ENCODE data around the gene GALNT9.
"Not testable (repeated sequence)": the region's sequence is repeated elsewhere in the genome, so short reads cannot be mapped to it uniquely, and the experiment has no call there.

Gene GALNT9

DNA sequence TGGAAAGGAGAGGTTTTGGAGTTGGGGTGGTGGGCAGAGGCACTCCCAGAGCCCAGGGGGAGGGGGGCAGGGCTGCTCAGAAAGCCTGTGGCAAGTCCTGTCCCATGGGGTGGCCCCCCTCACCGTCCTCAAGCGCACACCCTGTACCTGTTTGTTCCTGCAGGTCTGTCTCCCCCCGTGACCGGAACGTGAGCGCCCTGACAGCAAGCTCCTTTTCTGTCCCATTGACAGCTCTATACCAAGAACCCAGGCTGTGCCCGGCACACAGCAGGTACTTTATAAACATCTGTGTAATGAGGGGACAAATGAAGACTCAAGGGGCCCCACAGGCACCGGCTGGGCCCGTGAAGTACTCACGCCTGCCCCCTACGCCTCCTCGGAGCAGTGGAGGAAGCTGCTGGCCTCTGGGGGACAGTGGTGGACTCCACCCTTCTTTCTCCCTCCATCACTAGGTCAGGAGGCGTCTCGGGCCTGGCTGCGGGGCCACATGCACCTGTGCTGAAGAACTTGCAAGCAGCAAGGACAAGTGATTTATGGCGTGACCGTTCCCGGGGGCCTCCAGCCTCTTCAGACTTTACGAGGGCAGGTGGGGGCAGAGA is 65.8 kb downstream of the GALNT9 start:
- no peak for DNase-seq

DNA sequence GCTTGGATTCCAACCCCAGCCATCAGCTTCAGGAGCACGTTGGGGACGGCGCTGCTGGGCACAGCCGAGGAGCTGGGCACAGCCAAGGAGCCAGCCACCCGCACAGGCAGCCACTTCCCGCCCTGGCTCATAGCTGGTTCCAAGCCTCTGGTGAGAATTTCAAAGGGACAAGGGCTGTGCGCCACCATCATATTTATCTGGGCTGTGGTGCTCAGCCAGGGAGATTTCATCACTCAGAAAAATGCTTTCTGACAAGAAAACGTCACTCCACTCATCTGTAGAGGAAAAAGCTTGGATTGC is 66.4 kb downstream of the GALNT9 start:
- DNase-seq = no peak

DNA sequence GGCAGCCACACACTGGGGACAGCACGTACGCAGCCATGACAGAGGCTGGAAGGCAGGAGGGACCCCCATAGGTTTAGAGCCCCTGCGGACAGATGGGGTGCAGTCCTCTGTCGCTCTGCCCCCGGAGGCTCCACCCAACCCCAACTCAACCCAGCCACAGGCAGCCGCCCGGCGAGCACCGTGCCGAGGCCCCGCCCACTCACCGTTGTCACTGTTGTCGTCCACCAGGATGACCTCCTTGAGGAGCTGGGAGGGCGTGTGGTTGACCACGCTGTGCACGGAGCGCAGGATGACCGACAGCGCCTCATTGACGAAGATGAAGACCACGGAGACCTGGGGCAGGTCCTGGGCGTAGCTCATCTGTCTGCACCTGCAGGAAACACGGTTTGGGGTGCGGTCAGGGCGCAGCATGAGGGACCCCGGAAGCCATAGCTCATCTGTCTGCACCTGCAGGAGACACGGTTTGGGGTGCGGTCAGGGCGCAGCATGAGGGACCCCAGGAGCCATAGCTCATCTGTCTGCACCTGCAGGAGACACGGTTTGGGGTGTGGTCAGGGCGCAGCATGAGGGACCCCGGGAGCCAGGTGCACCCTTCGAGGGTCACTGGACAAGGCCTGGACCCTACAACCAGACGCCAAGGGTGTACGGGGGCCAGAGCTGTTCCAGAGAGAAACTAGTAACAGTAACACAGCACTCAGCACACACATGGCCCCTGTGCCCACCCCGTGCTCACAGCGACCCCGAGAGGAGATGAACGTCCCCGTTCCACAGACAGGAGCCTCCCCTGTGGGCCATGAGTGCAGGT is 66.9 kb downstream of the GALNT9 start:
- DNase-seq = no peak

GRCh38 chr12:132261328-132262138 is 67.9 kb downstream of the GALNT9 start:
- DNase-seq = no peak

DNA sequence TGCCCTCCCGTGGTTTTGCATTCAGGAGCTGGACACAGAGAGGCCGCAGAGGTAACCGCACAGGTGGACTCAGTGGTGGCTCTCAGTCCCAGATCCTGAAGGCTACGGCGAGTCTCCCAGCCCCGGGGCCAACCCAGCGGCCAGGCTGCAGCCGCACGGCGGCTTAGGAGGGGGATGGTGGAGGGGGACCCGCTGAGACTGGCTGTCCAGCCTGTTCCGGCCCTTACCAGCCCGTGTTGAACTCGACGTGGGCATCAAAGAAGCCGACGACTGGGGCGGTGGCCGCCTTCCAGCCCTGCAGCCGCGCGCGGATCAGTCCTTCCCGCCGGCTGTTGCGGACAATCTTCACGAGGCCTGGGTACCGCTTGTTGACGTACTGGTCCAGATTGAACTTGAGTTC is 68.7 kb downstream of the GALNT9 start:
- DNase-seq = no peak

DNA sequence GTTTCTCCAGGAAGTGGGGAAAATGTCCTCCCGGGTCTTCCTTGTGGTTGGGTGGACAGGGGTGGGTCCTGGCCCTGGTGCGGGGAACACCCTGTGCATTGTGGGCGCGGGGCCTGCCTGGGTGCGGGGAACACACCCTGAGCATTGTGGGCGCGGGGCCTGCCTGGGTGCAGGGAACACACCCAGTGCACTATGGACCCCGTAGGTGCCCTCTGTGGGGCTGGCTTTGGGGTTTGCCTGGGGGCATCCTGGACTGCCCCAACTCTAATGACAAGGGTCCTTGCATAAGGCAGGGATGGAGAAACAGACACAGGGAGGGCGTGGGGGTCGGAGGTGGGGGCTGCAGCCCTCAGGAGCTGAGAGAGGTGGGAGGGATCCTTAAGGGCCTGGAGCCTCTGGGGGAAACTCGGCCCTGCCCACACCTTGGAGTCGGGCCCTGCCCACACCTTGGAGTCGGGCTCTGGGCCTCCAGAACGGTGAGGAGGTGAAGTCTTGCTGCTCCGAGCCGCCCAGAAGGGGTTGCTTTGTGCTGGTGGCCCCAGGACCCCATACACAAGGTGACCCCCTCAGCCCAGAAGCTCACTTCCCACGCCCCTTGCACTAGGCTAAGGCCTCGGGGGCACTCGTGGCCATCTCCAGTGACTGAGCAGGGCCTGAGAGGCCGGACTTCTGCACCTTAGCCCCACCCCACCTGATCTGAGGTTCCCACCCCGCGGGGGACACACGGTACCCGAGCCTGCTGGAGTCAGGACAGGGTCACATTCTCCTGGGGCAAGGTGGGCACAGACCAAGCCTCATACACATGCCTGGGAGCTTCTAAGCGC is 69.3 kb downstream of the GALNT9 start:
- DNase-seq = no peak

DNA sequence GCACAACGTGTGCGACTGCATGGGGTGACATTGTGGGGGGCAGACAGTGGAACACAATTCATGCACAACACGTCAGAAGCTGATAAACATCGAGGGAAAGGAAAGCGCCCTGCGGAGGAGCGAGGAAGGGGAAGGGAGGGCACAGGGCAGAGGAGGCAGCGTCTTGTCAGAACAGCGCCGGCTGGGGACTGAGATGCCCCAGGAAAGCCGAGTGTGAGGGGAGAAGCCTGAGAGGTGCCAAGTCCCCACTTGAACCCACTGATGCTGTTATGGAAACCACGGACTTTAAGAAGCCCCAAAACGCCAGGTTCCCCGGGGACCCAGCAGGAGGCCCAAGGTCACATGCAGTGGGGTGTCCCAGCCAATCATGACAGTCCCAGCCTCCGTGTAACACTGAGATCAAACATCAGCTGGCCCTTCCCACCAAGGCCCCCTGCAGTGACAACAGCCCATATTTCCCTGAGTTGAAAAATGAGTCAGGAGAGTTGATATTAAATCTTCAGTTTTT is 70.0 kb downstream of the GALNT9 start:
- no peak for DNase-seq

- DNase-seq = no peak
Measured at GRCh38 chr12:132258543-132258942, 70.8 kb downstream of the GALNT9 start.

DNA sequence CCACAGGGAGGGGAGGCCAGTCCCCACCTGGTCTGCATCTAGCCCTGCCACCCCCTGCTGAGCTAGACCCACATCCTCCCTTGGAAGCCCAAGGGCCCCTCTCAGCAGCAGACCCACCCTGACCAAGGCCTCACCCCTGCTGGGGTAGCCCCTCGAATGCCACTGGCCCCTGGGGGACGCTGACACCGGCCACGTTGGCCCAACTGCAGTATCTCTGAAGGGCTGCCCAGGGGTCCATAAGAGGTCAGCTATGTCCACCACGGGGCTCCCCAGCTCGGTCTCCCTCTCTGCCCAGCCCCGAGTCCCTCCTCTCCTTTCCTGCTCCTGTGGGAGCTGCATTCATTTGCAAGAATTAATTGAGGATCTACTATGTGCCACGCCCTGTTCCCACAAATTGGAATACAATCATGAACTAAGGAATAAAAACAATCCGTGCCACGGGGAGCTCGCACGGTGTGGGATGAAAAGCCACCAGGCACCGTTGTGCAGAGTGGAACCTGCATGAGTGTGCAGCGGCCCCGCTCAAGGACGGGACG is 71.4 kb downstream of the GALNT9 start:
- no peak for DNase-seq

- DNase-seq = no peak
Measured at GRCh38 chr12:132257206-132257954, 72.0 kb downstream of the GALNT9 start.

- no peak for DNase-seq
Measured at GRCh38 chr12:132256646-132257045, 72.7 kb downstream of the GALNT9 start.

- DNase-seq = no peak
Measured at GRCh38 chr12:132255642-132256041, 73.7 kb downstream of the GALNT9 start.

DNA sequence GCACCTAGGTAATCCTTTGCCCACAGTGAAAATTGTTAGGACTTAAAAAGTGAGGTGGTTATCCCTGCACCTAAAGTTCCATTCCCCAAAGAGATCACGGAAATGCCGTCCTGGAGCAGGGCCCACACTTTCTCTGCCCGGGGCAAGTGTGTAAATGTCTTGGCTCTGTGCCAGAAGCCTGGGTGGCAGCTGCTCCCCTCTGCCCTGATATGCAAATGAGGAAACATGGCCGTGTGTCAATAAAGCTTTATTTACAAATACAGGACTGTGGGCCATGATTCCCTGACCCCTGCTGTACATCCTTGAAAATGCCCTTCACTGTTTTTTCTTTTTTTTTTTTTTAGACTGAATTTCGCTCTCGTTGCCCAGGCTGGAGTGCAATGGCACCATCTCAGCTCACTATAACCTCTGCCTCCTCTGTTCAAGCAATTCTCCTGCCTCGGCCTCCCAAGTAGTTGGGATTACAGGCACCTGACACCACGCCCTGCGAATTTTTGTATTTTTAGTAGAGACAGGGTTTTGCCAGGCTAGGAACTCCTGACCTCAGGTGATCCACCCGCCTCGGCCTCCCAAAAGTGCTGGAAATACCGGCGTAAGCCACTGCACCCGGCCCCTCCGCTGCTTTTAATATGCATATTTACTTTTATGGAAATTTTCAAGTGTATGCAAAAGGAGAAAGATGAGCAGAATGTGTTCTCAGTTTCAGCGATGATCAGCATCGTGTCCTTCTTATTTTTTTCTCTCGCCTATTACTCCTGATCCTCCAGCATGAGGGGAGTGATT is 75.5 kb downstream of the GALNT9 start:
- no peak for DNase-seq

DNA sequence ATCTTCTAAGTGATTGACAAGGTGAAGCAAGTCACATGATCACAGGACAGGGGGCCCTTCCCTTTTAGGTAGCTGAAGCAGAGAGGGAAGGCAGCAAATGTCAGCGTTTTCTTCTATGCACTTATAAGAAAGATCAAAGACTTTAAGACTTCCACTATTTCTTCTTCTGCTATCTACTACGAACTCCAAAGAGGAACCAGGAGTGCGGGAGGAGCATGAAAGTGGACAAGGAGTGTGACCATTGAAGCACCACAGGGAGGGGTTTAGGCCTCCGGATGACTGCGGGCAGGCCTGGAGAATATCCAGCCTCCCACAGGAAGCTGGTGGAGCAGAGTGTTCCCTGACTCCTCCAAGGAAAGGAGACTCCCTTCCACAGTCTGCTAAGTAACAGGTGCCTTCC is 76.4 kb downstream of the GALNT9 start:
- not testable (repeated sequence) for DNase-seq

DNA sequence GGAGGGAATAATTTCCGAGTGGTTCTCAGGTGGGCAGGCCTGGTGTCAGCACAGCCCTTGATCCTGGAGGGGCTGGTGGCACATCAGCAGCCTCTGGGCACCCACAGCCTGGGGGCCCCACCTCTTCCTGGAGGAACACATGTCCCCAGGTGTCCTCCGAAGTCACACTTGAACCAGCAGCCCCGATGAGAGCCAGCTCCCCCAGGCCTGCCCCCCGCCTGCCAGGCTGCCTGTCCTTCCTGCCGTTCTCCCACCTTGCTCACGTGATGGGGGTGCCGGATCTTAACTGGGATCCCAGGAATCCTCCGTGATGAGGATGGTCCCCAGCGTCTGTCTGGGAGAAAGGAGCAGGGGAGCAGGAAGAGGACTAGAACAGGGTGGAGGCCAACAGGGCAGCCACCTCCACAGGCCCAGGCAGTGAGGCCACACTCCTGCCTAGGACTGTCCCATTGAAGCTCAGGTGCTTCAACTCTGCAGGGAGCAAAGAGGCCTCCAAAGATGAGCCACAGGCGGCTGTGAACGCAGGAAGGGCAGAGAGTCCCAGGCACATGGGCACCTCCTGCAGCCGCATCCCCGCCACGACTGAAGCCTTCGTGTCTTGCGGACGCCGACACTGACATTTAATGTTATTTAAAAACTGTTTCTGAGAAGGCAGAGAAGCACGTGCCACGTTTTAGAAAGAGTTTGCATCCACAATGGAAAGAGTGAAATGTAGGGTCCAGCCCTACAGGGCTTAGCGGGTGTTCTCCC is 77.5 kb downstream of the GALNT9 start:
- no peak for DNase-seq

DNA sequence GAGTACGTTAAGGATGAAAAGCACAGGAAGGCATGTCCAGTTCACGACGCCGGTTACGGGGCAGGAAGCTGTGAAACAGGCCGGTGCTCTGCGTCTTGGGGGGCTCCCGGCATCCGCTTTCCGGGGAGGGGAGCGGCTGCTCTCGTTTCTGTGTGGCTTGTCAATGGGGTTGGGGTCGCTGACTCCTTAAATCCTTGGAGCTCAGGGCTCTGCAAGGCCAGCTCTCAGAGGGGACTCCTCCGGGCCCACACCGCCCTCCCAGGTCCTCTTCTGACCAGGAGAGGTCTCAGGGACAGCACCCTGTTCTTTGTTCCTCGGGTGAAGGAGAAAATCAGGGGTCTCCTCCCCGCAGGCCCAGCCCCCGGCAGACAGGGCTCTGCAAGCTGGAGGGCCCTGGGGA is 78.1 kb downstream of the GALNT9 start:
- no peak for DNase-seq

- no peak for DNase-seq
Measured at GRCh38 chr12:132250707-132251106, 78.7 kb downstream of the GALNT9 start.

DNA sequence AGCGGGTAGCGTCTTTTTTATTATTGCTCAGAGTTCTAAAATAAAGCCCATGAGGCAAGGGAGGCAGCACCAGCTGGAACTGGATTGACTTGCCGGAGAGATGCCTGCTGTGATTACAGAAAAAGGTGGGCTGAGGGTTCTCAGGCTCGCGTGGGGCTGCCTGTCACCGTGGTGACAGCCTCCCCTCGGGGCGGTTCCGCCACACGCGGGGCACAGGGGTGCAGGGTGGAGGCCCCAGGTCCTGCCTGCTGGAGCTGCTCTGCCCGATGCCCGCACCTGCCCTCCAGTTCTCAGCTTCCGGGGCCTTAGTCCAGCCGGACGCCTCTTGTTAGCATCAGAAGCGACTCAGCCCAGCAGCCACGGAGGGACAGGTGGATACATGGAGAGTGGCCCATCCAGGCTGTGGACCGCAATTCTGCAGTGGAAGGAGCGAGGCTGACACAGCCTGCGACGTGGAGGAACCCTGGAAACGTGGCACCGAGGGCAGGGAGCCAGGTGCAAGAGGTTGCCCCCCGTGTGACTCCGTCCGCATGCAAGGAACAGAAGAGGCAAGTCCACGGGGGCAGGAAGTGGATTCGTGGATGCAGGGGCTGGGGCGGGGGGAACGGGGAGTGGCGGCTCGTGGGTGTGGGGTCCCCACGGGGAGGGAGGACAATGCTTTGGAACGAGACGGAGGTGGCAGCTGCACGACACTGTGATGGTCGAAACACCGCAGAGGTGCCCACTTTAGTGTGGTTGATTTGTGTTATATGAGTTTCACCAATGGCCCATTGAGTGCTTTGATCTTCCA is 79.5 kb downstream of the GALNT9 start:
- no peak for DNase-seq

DNA sequence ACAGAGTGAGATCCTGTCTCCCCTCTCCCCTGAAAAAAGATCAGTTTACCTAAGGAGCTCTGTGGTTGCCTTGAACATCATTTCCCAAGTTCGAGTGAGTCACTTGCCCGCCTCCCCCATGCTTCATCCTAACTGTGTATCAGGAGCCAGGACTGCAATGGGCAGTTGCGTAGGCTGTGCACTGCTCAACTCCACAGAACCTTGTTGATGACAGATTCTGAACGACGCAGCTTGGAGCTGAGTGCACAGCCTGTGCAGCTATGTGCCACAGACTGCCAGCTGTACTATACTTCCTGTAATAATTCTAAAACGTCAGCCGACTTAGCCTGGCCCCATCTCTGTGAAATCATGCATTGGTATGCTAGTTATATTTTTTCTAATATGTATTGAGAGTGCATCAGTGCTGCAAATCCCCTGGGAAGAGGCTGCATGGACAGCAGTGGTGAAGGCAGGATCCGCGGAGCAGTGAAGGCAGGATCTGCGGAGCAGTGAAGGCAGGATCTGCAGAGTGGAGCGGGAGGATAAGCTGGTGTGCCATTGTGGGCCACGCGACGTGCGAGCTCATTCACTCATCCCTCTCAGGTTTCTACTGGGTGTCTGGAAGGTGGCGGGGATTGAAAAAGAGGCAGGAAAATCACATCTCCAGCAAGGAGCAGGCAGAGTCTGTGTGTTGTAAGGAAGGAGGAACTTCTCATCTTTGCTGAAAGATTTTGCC is 80.8 kb downstream of the GALNT9 start:
- DNase-seq = no peak
